ENCODE data around the gene ALDH18A1.
A peak's percentile ranks its signal among the peaks of the same experiment; 100 is the strongest.

The ALDH18A1 gene

DNA sequence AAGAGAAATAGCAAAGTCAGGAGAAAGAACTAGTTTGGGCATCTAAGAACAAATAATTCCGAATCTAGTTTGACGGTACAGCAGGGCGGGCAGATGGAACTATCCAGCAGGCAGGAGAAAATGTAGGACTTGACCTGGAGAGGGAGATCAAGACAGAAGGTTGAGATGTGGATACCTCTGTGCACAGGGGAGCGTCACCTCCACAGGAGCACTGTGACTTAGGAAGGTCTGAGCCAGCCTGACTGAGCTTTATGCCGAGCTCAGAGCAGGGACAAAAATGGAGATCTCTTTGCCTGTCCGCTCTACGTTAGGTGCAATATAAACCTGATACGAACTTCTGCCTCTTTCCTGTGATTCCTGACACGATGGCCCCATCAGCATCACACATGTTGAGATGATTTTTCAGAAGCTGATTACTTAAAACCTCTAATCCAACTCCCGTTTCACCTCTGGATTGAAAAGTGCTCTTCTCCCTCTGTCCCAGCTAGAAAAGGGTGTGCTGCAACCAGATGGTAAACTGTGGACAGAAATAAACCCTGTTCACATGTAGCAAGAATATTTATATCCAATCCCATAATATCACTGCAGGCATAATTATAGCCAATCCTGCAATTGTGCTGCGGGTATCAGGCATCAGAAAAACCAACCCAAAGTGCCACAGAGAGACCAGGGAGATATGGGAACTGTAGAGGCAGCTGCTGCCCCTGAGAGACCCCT is 81.7 kb downstream of the ALDH18A1 start:
- no peak for DNase-seq

DNA sequence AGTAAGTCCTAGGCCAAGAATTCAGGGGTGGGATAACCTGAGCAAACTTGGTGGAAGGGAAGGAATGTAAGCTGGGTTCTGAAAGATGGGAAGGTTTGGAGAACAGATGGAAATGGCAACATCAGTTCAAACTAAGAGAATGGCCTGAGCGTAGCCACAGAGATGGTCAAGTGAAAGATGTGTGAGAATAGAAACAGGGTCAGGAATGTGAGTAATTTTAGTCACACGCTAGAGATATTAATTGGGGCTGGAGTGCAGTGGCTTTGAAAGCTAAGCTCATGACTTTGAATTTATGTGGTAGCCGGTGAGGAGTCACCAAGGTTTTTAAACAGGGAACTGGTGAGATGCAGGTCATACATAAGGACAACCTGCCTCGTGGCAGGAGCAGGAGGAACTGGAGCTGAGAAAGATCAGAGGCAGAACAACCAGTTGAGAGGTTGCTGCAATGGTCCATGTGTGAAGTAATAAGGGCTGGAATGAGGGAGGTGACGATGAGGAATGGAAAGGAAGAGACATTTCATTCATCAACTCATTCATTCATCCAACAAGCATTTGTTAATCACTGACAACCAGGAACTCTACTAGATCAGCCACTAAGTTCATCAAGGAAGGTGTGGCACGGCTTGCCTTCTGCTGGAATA is 82.4 kb downstream of the ALDH18A1 start:
- no peak for DNase-seq

DNA sequence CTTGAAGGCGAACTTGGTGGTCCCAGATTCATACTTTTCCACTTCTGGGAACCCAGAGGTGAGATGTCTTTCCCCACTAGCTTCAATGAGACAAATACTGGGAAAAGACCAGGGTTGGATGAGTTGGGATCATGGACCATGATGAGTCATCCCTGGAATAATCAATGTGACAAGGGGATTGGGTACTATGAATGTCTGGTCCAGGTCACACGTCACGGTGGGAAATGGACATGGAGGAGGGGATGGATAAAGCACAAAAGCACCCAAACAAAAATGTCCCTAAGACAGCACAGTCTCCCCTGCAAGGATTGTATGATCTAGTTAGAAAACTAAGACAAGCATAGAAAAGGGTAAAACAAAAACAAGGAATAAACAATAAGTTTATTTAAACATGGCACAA is 83.0 kb downstream of the ALDH18A1 start:
- DNase-seq = no peak

DNA sequence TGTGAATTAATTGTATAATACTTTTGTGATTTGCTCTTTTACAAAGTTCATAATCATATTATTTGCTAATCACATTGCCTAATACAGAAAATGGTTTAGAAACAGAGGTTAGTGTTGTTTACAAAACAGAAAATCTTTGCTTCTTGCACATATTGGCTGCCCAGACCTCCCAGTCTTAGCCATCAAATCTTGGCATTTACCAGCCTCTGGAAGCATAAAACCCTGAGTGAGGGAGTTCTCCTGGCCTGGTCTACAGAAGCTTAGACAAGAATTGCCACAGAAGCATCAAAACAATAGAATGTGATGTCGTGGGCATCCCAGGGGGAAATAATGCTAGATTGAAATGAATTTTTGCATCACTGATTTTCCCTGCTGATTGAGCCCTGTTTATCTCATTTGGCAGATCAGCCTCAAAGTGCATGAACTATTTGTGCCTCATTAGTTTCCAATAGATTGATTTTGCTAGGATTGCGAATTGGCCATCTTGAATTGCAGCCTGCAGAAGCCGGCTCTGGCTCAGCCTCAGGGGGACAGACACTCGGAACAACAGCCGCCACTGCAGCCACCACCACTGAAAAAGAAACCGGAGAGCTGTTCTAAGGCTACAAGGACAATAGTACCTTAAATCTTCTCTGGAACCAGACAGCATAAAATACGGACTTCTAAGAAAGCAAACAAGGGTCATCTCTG is 84.2 kb downstream of the ALDH18A1 start:
- no peak for DNase-seq

DNA sequence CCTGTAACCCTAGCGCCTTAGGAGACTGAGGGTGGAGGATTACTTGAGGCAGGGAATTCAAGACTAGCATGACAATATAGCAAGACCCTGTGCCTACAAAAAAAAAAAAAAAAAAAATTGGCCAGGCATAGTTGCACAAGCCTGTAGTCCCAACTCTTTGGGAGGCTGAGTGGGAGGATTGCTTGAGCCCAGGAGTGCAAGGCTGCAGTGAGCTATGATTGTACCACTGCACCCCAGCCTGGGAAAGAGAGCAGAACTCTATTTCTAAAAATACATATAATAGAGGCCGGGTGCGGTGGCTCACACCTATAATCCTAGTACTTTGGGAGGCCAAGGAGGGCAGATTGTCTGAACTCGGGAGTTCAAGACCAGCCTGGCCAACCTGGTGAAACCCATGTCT is 85.1 kb downstream of the ALDH18A1 start:
- no peak for DNase-seq

DNA sequence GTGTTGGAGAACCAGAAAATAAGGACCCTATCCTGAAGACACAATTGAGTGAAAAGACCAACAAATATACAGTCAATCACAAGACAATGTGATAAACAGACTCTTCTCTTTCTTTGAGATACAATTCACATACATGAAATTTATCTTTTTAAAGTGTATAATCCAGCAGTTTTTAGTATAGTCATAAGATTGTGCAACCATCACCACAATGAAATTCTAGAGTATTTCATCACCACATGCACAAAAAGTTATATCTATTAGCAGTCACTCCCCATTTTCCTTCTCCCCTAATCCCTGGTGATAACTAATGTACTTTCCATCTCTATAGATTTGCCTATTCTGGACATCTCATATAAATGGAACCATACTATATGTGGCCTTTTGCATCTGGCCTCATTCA is 87.1 kb downstream of the ALDH18A1 start:
- no peak for DNase-seq

DNA sequence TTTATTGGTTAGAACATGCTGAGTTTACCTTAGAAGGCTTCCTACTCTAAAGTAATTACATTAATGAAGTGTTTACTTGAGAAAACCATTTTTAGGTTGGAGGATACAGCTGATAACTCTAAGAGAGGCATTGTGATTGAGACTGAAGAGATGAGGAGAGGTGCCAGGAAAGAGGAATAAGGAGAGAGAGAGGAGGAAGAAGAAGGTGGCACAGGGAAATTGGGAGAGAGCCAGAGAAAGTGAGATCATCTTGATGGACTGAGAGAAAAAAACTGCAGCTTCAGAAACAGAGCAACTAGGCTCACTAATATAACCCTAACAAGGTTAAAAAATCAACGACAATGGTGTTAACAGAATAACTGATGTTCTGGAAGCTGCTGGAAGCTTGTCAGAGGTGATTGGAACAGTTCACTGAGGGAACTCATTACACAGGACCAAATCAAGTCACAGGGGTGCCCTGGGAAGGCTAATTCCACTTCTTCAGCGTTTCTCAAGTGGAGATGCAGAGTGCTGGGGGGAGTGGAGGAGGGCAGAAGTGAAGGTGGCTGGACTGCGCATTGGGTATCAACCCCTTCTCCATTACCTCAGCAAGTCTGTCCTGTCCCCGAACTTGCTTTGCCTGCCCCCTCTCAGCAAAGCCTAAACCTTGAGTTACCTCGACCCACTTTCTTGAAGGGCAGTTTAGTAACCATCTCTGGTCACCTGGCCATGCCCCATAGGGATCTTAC is 88.4 kb downstream of the ALDH18A1 start:
- no peak for DNase-seq

DNA sequence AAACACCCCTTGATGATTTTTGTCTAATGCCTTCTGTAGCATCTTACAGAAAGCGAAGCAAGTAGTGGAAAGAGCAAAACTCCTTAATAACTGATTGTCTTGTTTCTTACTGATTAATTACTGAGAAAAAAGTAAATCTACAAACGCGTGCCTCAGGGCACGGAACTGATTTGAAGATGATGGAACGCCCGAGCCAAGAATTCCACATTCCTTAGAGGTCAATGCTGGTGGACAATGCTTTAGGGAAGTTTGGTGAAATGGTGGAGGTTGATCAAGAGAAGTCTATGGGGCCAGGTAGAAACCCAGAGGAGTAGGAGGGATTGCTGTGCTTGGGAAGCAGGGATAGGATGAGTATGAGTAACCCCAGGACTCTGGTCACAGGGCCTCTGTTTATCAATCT is 90.4 kb downstream of the ALDH18A1 start:
- DNase-seq = no peak

DNA sequence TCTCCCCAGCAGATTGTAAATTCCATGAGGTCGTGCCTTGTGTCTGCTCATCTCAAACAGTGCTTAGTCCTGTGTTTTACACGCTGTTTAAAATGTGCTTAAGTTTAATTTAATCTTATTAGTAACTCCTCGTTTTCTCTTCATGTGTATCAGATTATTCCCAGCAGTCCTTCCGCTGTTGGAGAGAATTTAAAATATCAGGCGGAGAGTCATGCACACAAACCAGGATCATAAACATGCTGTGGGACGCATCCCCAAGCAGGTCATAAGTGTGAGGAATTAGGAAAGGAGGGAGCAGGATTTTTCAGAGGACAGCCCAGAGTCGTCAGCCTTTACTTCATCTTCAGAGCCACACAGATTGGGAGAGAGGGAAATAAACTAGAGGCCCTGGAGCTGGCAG is 91.2 kb downstream of the ALDH18A1 start:
- no peak for DNase-seq

DNA sequence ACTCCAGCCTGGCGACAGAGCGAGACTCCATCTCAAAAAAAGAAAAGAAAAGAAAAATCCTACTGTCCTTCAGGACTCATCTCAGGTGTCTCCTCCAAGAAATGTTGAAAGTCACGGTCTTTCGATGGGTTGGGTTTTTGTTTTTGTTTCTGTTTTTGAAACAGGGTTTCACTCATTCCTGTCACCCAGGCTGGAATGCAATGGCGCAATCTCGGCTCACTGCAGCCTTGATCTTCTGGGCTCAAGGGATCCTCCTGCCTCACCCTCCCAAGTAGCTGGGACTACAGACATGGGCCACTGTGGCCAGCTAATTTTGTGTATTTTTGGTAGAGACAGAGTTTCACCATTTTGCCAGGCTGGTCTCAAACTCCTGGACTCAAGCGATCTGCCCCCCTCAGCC is 92.2 kb downstream of the ALDH18A1 start:
- DNase-seq = no peak

DNA sequence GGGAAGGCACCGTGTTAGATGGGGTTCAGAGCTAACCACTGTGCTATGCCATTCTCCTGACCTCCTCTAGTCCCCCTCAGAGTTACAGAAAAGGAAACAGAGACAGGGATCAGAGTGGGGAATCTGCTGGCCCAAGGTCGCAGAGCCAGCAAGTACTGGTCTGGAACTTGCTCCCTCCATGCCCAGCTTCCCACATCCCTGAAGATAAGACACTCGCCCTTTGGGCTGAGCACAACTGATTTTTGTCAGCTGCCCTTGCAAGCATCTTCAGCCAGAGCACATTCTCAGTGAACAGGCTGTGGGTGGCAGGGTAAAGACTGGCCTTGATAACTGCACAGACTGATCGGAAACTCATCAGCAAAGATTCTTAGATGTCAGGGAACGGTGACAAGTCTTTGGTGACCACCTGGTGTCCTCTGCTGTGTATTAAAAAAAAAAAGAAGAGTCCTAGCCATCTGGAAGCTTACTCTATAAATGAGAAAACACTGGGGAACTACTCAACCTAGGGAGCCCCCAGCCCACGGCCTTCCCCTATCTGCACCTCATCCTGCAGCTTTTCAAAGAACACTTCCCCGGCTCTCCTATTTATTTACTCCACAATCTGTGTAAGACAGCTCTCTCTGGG is 94.1 kb downstream of the ALDH18A1 start:
- no peak for DNase-seq

DNA sequence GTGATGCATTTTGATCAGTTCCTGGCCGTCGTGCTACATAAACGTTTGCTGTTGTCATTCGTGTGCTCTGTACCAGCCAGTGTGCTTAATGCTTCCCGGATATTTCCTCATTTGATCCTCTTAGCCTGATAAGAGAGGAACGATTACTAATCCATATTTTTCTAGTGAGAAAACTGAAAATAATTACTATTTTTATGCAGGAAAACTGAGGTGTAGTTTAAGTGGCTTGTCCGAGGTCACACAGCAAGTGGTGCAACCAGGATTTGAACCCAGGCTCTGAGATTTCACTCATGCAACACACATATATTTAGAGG is 94.7 kb downstream of the ALDH18A1 start:
- DNase-seq = no peak

DNA sequence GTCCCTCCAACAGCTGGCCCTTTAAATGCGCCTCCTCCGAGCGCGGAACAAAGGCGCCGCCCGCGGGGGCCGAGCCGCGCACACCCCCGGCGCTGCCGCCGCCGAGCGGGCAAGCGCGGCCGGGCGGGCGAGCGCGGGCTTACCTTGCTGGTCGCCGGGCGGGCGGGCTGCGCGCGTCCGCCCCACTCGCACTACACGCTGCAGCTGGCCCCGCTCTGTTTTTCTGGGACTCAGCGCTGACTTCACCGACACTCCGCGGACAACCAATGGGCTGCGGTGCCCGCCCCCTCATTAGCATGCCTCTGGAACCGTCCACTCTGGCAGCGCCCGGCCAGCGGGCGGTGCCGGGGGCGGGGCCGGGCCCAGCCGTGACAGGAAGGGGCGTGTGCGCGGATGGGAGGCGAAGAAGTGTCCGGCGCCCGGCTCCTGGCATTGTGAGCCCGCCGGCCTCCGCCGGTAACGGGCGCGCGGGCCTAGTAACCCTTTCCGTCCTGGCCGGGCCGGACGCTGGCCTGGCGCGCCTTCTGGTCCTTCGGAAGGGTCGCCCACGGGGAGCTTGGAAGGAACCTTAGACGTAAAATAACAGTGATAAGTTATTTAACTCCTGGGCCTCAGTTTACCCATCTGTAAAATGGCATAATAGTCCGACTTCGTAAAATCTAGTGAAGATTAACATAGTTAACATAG is 95.2 kb downstream of the ALDH18A1 start, which contains the start of gene SORBS1:
Gene SORBS1, minus strand, starts transcription at position 195 of the 687 bp plus-strand sequence. CDS start 120,236 bp downstream, outside the sequence.
- DNase-seq = peak; percentile 70

DNA sequence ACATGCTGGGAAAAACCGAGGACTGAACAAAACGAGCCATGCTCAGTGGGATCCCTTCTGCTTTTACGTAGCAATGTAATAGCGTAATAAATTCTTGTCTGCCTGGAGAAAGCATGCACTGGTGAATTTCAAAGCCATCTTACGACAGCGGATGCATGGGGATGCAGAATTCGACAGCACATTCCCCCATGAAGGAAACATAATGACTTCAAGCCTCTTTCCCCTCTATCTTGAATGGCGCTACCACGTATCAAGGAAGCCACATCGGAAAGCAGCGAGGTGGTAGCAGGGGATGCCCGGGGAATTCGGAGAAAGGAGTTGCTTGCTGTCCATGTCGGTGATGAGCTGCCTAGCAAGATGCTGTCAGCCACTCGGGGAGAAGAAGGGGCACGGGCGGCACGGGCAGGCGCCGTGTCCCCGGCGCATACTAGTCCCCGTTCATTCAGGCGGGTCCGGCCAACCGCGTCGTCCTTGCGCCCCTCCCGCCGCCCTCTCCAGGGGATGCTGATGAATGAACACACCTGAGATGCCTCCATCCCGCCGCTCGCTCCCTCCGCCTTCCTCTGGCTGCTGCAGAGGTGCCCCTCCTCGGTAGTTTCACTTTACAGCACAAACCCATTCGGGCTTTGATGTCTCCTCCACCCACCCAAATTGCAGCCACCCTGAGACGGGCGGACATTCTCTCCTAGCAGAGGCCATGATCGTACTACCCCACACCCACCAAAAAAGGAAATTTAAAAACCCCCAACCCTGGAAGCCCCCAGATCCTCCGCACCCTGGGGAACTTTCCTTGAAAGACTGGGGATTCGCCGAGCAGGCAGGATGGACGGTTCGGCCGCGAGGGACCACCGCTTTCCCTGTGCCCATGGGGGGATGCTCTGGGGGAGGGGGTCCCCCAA is 96.0 kb downstream of the ALDH18A1 start:
- no peak for DNase-seq

DNA sequence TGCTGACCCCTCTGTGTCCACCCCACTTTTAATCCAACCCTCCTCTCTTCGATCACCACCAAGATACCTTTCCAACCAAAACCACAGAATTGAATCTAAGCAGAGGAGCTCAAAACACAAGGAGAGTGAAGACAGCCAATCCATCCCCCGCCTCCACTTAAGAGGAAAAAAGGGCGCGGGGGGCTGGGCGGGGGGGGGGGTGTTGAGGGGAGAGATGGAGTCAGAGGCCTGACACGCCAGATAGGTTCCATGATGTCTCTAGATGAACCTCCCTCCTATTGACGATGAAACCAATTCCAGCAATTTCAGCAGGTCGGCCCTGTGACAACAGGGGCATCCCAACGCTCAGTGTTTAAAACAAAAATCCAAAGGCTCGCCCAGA is 96.6 kb downstream of the ALDH18A1 start:
- DNase-seq = no peak

DNA sequence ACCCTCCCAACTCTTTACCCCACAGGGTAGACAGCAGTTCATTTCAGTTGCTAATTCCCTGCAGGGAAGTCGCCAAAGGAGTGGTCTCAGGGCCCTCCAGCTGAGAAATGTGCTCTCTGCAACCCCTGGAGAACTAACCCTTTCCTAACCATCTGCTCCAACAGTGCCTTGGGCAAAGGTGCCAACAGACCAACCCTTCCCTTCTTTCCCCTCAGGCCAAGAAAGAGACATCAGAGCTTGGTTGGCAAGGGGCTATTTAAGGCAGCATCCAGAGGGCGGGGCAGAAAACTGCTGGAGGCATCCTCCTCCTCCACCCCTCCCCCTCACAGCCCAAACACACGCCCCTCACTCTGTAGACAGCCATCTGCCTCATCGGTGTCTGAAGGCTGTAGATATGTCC is 97.0 kb downstream of the ALDH18A1 start:
- no peak for DNase-seq

DNA sequence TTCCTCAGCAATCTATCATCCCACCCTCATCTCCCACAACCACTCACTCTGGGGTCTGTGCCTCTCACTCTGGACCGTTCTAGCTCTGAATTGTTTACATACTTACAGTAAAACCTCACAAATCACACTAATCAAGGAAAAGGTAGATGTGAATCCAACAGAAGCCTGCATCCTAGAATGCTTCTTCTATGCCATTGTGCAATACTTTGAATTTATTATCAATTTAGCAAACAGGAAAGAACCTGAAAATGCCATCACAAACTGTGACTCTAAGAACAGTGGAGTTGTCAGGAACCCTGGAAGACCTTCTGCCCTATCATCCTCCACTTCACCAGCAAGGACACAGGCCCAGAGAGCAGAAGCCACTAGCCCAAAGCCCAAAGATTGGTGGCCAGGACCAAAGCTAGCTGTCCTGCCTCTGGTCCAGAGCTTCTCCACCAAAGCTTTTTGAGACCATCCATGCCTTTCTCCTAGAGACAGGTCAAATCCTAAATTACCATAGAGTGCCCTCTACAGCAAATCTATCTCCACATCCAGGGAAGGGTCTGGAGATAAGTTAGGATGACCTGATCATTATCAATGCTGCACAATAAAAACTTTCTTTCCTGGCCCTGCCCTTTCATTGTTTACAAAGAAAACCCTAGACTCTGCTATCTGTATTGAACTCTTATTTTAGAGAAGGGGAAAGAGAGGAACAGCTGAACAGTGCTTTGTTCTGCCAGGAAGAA is 97.8 kb downstream of the ALDH18A1 start:
- DNase-seq = no peak

DNA sequence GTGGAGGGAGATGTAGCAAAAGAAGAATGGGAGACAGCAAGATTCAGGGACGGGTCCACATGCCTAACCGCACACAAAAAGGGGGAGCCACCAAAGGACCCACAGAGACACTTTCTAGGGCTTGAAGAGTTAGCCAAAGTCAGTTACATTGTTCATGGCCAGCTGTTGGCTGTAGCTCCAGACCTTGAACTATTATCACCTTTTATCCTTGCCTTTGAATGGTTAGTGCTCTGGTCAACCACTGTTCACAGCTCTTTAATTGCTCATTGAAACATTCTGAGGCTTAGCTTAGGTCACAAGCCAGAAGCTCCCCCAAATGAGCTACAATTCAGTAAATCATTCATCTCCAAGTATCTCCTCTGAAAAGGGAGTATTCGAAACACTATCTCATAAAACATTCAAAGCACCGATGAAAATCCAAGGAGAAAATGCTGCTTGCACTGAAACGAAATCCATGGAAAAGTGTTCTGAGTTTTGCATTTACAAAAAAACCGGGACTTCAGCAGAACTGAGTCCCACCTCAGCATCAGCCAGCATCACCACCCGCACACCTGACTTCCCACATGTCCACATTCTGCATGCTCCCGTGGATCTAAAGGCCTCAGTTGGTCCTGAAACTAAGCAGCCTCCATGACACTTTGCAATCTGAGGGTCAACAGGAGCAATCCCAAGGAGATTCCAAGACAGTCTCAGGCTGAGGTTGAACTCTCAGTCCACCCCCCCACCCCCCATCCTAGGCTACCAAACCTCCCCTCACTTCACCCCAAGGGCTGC is 99.3 kb downstream of the ALDH18A1 start:
- DNase-seq = no peak
